Urinary bladder (tissue), 4 donors: ENCODE results near the gene LRRC74A. TPM values are rescaled to one million over a fixed set of nuclear protein-coding genes. Genes with fewer than 3 reads are reported as not detected.
"Not testable (repeated sequence)": the region's sequence is repeated elsewhere in the genome, so short reads cannot be mapped to it uniquely, and the experiment has no call there.

Source experiments
- DNase-seq: peaks from one replicate; pipeline ENCODE4 v3.0.0-alpha.2; 2015; ENCODE audit errors: extremely low spot score
- H3K27ac ChIP-seq: one replicate; pipeline ENCODE4 v1.5.1; 2013; ENCODE audit warnings: low read depth, mild to moderate bottlenecking, moderate library complexity
- H3K36me3 ChIP-seq: one replicate; pipeline ENCODE4 v1.6.1; 2013; ENCODE audit warnings: mild to moderate bottlenecking, moderate library complexity; ENCODE audit not compliant: insufficient read depth
- H3K4me1 ChIP-seq: one replicate; pipeline ENCODE4 v1.6.1; 2013; ENCODE audit warnings: mild to moderate bottlenecking, moderate library complexity; ENCODE audit not compliant: insufficient read depth
- H3K4me3 ChIP-seq: one replicate; pipeline ENCODE4 v1.5.1; 2013; ENCODE audit warnings: low read depth, low read length
- WGBS: extraction: QIAGEN DNeasy Blood & Tissue Kit; methylation state at CpG from one replicate; pipeline ENCODE4 v1.1.7; 2013; 5-methylcytosine and 5-hydroxymethylcytosine counted together
- polyA plus RNA-seq: library from polyadenylated mRNA; stranded (reverse); fragments of 200-250 nt; gene quantifications from one replicate; pipeline ENCODE4 v1.2.3, GENCODE V29; 2013
- total RNA-seq: library from RNA; depleted of rRNA; stranded (reverse); fragments of >200 nt; gene quantifications from one replicate; pipeline ENCODE4 v1.2.3, GENCODE V29; 2014
- donor health status: healthy with polysubstance abuse.
- donor health status: healthy.

Gene LRRC74A
- total and polyA plus RNA-seq, 2 donors: not detected

DNA sequence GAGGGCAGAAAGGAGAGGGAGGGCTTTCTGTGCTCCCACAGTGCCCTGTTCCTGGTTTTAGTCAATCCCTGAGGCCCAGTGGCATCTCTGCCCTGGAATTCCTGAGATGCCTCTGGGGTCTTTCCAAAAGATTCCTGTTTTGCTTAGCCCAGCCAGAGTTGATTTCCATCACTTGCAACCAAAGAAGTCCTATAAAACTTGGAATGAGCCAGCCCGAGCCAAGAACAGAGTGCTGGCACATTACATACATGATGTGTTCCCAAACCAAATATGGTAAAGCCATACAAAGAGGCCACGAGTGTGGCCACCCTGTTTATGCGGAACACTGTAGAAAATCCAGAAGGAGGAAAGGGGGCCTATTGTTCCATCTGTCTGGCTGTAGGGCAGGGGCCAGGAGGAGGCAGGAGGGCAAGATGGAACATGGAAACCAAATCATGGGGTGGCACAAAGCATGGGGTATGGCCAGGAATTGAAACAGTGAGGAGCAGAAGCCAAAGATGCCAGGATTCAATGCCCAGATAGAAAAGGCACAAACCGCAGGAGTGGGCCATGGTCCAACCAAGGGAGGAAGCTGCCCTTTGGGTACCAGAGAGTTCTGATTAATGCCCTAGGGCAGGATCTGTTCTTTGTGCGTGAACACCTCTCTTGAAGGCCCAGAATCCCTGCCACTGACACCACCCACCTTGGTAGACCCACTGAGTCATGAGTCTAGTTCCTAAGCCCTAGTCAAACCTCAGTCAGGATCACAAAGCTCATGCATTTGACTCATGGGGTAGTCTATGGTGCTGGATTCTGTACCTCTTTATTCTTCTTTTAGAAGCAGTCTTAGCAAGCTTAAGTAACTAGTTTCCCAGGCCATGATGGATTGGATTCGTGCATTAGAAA lies 75.2 kb downstream of the LRRC74A start:
- 51% methylated on average over 6 of the region's 6 CpGs for WGBS
- DNase-seq: no peak
- Histone ChIP-seq H3K4me3 (no peak overlapping the region), H3K27ac (peak overlapping the region; percentile 26), H3K36me3 (no peaks in the 10 kb centered on the region), H3K4me1 (no peaks in the 10 kb centered on the region)

- WGBS: 59% methylated on average over 5 of the region's 5 CpGs
- Histone ChIP-seq H3K4me1 (no peaks in the 10 kb centered on the region), H3K27ac (no peak overlapping the region), H3K4me3 (no peak overlapping the region), H3K36me3 (no peaks in the 10 kb centered on the region)
- DNase-seq: no peak
These were observed 76.4 kb downstream of the LRRC74A start for GRCh38 chr14:76902591-76902990.

DNA sequence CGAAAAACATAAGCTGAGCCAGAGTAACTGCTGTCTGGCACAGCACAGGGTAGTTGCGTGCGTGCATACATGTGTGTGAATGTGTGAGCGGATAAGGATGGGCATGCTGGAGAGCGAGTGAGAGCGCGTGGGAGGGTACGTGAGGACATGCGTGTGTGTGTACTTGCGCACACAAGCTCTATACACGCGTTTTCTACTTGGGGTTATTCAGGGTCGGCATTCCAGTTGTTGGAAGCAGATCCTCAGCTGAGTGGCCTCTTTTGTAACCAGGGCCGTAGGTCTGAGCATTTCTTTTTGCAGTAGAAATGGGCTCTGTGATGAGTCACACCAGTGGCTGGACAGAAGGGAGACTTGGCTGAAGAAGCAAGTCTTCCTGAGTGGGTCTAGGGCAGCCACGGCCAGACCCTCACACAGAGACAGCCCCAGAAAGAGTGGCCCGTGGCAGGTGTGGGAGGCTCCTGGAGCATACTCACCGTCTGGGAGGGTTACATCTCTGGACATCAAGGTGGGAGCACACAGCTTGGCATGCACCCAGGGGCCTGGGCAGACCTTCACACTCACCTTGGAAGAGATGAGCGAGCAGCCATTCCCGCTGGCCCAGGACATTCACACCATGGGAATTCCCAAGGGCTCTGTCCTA lies 78.0 kb downstream of the LRRC74A start:
- no peaks in the 10 kb centered on the region for H3K4me1 ChIP-seq
- H3K4me3 ChIP-seq: no peak overlapping the region
- WGBS: 44% methylated on average over 19 of the region's 19 CpGs
- peak overlapping the region; percentile 61 for H3K27ac ChIP-seq
- DNase-seq: no peak
- no peaks in the 10 kb centered on the region for H3K36me3 ChIP-seq

GRCh38 chr14:76904740-76905569 lies 78.7 kb downstream of the LRRC74A start:
- DNase-seq: no peak
- H3K4me1 ChIP-seq: no peaks in the 10 kb centered on the region
- H3K27ac ChIP-seq: peak overlapping the region; percentile 61
- H3K36me3 ChIP-seq: no peaks in the 10 kb centered on the region
- WGBS: 30% methylated on average over 14 of the region's 14 CpGs
- H3K4me3 ChIP-seq: no peak overlapping the region

DNA sequence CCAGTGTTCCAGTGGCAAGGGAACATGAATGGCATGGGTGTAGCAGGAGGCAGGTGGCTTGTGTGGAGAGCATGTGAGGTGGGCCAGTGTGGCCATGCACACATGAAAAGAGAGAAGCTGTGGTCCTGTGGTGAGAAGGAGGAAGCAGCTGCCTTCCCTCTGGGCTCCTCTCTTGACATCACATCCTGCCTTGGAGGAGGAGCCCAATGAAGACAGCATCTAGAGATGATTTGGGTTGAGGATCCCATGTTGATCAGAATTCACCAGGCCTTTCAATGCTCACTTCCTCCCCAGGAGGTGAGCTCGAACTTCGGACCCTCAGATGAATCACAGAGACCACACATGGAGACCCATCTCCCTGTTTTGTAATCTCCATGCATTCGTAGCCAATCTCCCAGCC lies 82.6 kb downstream of the LRRC74A start:
- 88% methylated on average over 3 of the region's 3 CpGs for WGBS
- no peak overlapping the region for H3K27ac ChIP-seq
- no peaks in the 10 kb centered on the region for H3K36me3 ChIP-seq
- no peak overlapping the region for H3K4me3 ChIP-seq
- DNase-seq: no peak
- H3K4me1 ChIP-seq: no peaks in the 10 kb centered on the region

DNA sequence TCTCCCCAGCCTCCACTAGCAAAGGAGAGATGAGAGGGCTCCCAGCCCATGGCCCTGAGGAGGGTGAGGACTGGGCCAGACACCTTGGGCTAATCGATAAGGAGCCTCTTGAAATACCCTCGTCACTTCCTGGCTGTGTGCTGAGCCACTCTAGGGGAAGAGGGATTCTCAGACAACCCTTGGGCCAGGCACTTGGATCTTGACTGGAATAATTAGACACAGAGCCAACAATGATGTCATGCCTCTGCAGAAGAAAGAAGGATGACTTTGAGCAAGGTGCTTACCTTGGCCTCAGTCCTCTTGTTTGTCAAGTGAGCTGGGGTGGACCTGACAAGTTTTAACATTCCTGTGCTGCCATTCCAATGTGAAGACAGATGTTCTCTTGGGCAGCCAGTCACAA lies 83.1 kb downstream of the LRRC74A start:
- Histone ChIP-seq H3K4me1 (no peaks in the 10 kb centered on the region), H3K36me3 (no peaks in the 10 kb centered on the region), H3K27ac (no peak overlapping the region), H3K4me3 (no peak overlapping the region)
- DNase-seq: no peak
- 77% methylated on average over 2 of the region's 2 CpGs for WGBS

DNA sequence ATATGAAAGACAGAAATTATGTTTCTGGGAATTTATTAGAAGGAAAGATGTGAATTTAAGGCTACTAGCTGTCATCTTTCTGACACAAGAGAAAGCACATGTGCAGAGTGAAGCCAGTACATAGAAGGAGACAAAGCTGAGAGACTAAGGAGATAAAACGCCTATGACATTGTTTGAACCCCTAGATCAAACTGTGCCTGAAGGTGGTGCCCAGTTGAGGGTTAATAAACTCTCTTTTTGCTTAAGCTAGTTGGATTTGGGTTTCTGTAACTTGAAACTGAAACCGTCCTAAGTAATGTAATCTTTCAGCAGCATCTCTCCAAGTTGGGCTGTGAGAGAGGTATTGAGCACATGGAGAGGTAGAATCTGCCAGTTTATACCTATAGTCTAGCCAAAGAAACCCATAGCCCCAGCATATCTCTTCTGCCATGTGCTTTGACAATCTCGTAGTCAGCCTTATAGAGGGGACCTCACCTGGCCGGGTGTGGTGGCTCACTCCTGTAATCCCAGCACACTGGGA lies 84.2 kb downstream of the LRRC74A start:
- no peak for DNase-seq
- Histone ChIP-seq H3K27ac (no peak overlapping the region), H3K4me3 (no peak overlapping the region), H3K4me1 (no peaks in the 10 kb centered on the region), H3K36me3 (no peaks in the 10 kb centered on the region)
- WGBS: 85% methylated on average over 4 of the region's 4 CpGs

DNA sequence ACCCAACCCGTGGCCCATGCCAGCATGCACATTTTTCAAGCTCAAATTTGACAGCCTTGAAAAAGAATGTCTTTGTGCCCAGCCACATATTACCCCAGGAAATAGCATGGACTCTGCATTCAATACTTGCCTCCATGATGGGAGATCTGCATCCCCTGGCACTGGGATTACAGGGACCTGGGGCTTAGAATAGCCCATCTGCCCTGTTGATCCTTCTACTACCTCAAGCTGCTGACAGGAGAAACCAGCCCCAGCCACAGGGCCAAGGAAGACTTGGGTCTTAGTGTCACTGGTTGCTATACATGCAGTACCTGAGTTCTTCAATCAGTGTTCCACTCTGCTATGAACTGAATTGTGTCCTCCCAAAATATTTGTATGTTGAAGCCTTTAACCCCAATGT lies 85.3 kb downstream of the LRRC74A start:
- 62% methylated on average over 1 of the region's 1 CpG for WGBS

DNA sequence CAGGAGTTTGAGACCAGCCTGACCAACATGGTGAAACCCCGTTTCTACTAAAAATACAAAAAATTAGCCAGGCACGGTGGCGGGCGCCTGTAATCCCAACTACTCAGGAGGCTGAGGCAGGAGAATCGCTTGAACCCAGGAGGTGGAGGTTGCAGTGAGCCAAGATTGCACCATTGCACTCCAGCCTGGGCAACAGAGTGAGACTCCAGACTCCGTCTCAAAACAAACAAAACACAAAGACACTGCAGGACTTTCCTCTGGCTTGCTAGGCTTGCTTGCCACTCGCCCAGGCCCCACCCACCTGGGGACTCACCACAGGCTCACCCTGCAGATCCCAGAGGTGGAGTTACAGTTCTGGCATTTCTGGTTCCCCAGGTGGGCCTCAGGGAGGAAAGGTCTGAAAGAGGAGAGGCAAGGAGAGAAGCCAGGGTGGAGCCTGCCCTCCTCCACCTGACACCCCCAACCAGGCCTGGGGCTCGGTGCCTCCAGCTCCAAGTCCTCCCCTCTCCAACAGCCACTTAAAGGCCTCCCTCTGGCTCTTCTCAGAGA lies 88.4 kb downstream of the LRRC74A start:
- not testable (repeated sequence) for H3K4me3 ChIP-seq, H3K36me3 ChIP-seq, H3K27ac ChIP-seq, DNase-seq, H3K4me1 ChIP-seq
- 80% methylated on average over 8 of the region's 8 CpGs for WGBS

More for the DNA sequence above, 85.3 kb downstream of the LRRC74A start:
- Histone ChIP-seq H3K4me1 (no peaks in the 10 kb centered on the region), H3K27ac (no peak overlapping the region), H3K36me3 (no peaks in the 10 kb centered on the region), H3K4me3 (no peak overlapping the region)
- no peak for DNase-seq

DNA sequence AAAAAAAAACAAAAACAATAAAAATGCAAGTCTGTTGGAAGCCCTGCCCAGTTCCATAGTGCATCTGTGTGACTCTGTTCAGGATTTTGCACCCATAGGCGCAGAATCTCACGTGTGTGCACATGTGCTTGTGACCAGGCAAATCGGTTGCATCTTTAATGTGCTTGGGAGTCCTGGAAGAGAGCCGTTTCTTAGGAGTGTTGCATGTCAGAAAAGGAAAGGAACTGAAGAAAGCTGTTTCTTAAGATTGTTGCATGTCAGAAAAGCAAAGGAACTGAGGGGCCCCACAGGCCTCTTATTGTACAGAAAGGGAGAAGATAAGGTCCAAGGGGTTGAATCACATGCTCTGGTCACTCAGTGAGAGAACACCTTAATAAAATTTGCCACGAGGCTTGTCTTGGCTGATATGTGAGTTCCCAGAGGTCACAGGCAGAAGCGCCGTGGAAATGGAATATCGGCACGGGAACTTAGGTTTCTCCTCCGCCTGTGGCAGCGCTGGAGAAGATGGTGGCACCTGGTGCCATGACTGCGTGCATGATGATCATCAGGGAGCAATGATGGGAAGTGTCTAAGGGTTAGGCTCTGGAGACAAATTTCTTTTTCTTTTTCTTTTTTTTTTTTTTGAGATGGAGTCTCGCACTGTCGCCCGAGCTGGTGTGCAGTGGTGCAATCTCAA lies 90.0 kb downstream of the LRRC74A start:
- Histone ChIP-seq H3K4me1 (no peaks in the 10 kb centered on the region), H3K36me3 (no peaks in the 10 kb centered on the region), H3K27ac (no peak overlapping the region), H3K4me3 (no peak overlapping the region)
- no peak for DNase-seq
- 84% methylated on average over 15 of the region's 15 CpGs for WGBS

- Histone ChIP-seq H3K4me1 (no peaks in the 10 kb centered on the region), H3K36me3 (no peaks in the 10 kb centered on the region), H3K4me3 (no peak overlapping the region), H3K27ac (peak overlapping the region; percentile 45)
- 59% methylated on average over 7 of the region's 7 CpGs for WGBS
- DNase-seq: no peak
These were observed 91.0 kb downstream of the LRRC74A start for GRCh38 chr14:76917158-76917596.

DNA sequence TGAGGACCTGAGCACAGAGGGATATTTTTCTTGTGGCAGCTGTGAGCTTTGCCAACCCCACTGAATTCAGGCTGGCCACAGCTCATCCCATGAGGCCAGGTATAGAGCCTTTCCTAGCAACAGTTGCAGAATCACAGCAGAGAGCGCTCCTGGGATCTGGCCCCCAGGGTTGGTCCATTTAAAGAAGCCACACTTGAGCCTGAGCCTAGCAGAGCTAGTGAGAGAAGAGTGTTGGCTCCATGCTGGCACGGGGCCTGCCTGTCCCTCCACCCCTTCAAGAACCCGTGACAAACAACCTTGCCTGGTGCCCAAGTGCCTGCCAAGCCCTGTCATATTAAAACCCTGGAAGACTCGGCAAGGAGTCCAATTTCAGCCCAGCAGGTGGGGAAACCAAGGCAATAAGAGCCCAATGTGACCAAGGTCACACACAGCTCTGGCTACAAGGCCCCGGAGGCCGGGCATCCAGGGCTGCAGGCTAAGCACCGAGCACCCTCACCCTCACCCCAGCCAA lies 91.6 kb downstream of the LRRC74A start:
- no peak overlapping the region for H3K4me3 ChIP-seq

More for the DNA sequence above, 91.6 kb downstream of the LRRC74A start:
- Histone ChIP-seq H3K36me3 (no peaks in the 10 kb centered on the region), H3K27ac (peak overlapping the region; percentile 45), H3K4me1 (no peaks in the 10 kb centered on the region)
- WGBS: 22% methylated on average over 7 of the region's 7 CpGs
- DNase-seq: no peak
